ENCODE results near the gene CREBZF. TPM values are rescaled to one million over a fixed set of nuclear protein-coding genes. Genes with fewer than 3 reads are reported as not detected.

CREBZF gene
- total and polyA plus RNA-seq, 2 experiments from 2014 or later, result 34.8 to 82.2 TPM

DNA sequence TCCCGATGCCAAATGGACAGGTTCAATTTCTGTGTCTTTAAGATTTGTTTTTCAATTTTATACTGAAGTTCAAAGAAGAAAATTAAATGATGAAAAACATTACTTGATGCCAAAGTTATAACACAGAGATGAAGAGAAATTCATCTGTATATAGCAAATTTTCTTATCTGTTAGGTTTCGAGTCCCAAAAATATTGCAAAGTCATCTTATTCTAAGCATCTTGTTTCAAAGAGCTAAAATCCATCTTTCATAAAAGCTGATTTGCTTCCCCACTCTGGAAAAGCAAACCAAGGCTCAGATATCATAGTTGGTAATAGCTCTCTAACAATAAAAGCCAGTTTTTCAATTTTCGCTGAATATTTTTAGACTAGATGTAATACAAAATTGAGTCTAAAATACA, 40.0 kb upstream of the CREBZF start (continued):
- TF ChIP-seq, protein P1, sequence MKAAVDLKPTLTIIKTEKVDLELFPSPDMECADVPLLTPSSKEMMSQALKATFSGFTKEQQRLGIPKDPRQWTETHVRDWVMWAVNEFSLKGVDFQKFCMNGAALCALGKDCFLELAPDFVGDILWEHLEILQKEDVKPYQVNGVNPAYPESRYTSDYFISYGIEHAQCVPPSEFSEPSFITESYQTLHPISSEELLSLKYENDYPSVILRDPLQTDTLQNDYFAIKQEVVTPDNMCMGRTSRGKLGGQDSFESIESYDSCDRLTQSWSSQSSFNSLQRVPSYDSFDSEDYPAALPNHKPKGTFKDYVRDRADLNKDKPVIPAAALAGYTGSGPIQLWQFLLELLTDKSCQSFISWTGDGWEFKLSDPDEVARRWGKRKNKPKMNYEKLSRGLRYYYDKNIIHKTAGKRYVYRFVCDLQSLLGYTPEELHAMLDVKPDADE (IDR thresholded peaks at IDR 0.05), result no peak
- no peak for TF ChIP-seq JUNB (IDR thresholded peaks at IDR 0.05; ENCODE audit: unreplicated experiment)
- TF ChIP-seq ZNF331 (CRISPR knock-in tag; IDR thresholded peaks at IDR 0.05; ENCODE audit: low read depth), result no peak
- TF ChIP-seq EZH2phosphoT487 (IDR thresholded peaks at IDR 0.05; ENCODE audit: unreplicated experiment), result no peak
- no peak for TF ChIP-seq EZH2 (IDR thresholded peaks at IDR 0.05; ENCODE audit: low read depth, unreplicated experiment)
- TF ChIP-seq NANOG (IDR thresholded peaks at IDR 0.05; ENCODE audit: borderline replicate concordance), result no peak

DNA sequence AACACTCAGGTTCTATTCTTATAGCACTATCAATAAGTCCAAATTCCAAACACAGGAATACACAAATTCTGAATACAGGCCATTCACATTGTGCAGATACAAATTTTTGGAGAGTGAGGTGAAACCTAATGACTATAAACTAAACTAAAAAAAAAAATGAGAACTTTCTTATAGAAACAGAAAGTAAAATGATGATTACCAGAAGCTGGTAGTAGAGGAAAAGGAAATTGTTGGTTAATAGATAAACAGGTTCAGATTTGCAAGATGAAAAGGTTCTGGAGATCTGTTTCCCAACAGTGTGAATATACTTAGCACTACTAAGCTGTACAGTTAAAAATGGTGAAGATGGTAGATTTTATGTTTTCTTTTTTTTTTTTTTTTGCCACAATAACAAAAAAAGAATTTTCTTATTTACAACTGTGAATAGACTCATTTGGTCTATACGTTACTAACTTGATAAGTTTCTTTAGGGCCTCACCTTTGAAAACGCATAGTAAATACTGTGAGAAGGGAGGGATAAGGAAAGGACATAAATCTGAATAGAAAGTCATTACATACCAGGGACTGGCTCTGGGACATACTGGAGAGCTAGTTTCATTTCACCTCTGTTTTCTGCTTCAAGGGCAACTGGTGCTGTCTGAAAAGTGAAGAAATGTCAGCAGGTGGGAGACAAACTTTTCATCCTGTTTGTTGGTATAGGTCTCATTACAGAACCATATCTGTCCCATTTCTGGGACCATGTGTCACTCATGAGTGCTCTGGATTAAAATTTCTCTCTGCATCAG, 35.2 kb upstream of the CREBZF start:
- no peaks in the 10 kb centered on the region for H3K4me1 ChIP-seq (ENCODE audit: insufficient read depth)
- TF ChIP-seq, protein P2, sequence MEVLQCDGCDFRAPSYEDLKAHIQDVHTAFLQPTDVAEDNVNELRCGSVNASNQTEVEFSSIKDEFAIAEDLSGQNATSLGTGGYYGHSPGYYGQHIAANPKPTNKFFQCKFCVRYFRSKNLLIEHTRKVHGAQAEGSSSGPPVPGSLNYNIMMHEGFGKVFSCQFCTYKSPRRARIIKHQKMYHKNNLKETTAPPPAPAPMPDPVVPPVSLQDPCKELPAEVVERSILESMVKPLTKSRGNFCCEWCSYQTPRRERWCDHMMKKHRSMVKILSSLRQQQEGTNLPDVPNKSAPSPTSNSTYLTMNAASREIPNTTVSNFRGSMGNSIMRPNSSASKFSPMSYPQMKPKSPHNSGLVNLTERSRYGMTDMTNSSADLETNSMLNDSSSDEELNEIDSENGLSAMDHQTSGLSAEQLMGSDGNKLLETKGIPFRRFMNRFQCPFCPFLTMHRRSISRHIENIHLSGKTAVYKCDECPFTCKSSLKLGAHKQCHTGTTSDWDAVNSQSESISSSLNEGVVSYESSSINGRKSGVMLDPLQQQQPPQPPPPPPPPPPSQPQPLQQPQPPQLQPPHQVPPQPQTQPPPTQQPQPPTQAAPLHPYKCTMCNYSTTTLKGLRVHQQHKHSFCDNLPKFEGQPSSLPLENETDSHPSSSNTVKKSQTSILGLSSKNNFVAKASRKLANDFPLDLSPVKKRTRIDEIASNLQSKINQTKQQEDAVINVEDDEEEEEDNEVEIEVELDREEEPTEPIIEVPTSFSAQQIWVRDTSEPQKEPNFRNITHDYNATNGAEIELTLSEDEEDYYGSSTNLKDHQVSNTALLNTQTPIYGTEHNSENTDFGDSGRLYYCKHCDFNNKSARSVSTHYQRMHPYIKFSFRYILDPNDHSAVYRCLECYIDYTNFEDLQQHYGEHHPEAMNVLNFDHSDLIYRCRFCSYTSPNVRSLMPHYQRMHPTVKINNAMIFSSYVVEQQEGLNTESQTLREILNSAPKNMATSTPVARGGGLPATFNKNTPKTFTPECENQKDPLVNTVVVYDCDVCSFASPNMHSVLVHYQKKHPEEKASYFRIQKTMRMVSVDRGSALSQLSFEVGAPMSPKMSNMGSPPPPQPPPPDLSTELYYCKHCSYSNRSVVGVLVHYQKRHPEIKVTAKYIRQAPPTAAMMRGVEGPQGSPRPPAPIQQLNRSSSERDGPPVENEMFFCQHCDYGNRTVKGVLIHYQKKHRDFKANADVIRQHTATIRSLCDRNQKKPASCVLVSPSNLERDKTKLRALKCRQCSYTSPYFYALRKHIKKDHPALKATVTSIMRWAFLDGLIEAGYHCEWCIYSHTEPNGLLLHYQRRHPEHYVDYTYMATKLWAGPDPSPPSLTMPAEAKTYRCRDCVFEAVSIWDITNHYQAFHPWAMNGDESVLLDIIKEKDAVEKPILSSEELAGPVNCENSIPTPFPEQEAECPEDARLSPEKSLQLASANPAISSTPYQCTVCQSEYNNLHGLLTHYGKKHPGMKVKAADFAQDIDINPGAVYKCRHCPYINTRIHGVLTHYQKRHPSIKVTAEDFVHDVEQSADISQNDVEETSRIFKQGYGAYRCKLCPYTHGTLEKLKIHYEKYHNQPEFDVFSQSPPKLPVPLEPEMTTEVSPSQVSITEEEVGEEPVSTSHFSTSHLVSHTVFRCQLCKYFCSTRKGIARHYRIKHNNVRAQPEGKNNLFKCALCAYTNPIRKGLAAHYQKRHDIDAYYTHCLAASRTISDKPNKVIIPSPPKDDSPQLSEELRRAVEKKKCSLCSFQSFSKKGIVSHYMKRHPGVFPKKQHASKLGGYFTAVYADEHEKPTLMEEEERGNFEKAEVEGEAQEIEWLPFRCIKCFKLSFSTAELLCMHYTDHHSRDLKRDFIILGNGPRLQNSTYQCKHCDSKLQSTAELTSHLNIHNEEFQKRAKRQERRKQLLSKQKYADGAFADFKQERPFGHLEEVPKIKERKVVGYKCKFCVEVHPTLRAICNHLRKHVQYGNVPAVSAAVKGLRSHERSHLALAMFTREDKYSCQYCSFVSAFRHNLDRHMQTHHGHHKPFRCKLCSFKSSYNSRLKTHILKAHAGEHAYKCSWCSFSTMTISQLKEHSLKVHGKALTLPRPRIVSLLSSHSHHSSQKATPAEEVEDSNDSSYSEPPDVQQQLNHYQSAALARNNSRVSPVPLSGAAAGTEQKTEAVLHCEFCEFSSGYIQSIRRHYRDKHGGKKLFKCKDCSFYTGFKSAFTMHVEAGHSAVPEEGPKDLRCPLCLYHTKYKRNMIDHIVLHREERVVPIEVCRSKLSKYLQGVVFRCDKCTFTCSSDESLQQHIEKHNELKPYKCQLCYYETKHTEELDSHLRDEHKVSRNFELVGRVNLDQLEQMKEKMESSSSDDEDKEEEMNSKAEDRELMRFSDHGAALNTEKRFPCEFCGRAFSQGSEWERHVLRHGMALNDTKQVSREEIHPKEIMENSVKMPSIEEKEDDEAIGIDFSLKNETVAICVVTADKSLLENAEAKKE (CRISPR knock-in tag; IDR thresholded peaks at IDR 0.05), result no peak
- H3K27ac ChIP-seq (ENCODE audit: low read depth), result no peak overlapping the region
- no peak for DNase-seq (ENCODE audit: low spot score)
- H3K79me2 ChIP-seq (replicated peaks; ENCODE audit: insufficient read depth), result no peaks in the 10 kb centered on the region
- no peak overlapping the region for H3K4me2 ChIP-seq
- no peak overlapping the region for H3K4me3 ChIP-seq
- peaks cover 7% of the 10 kb centered on the region; the same call in 2 of the 3 replicates for H3K4me1 Mint-ChIP-seq
- H3K27ac Mint-ChIP-seq, result no peak overlapping the region
- H4K20me1 ChIP-seq (replicated peaks; ENCODE audit: insufficient read depth), result no peaks in the 10 kb centered on the region
- H3K36me3 Mint-ChIP-seq (ENCODE audit: low read depth), result no peaks in the 10 kb centered on the region
- no peaks in the 10 kb centered on the region for H3K9me2 ChIP-seq (ENCODE audit: insufficient read depth)
- H2AFZ ChIP-seq, result no peak overlapping the region
- no peaks in the 10 kb centered on the region for H3K27me3 Mint-ChIP-seq (ENCODE audit: insufficient read depth, low read depth, poor library complexity)
- no peaks in the 10 kb centered on the region for H3F3A ChIP-seq (replicated peaks; ENCODE audit: low read depth)
- no peak for ATAC-seq
- no peaks in the 10 kb centered on the region for H3K27me3 ChIP-seq (ENCODE audit: insufficient read depth)
- no peaks in the 10 kb centered on the region for H3K9me3 Mint-ChIP-seq
- no peaks in the 10 kb centered on the region for H3K36me3 ChIP-seq (ENCODE audit: insufficient read depth)
- no peak overlapping the region for H3K4me3 Mint-ChIP-seq

Data from GM23338 (cell line).